K562 (cell line): ENCODE results near the gene COL28A1. TPM values are rescaled to one million over a fixed set of nuclear protein-coding genes. Genes with fewer than 3 reads are reported as not detected.

ENCODE experiments used
- ATAC-seq: fragments of 200-7000 bp; cut with Tn5 transposase; 3 replicates; pipeline ENCODE4 v1.9.1; 2020; ENCODE audit warnings: moderate library complexity
- BruUV-seq: library from RNA; stranded (reverse); fragments of 400-500 nt; replicated peaks from 2 replicates; lab custom pipeline; 2021; lab: Mats Ljungman, UMichigan
- CTCF ChIA-PET: fragments of 300-600 bp; formaldehyde crosslinking; extraction: SDS; loops from one replicate; lab custom pipeline; 2021; ENCODE audit warnings: low intra/inter-chr PET ratio; lab: Yijun Ruan, JAX
- POLR2A ChIA-PET: fragments of 300-600, 350-650 bp; sonication (Branson Sonifier 250); formaldehyde crosslinking; extraction: SDS; loops from one replicate; lab custom pipeline; 2021; ENCODE audit warnings: antibody characterized with exemption, inconsistent platforms; lab: Yijun Ruan, JAX
- DNase-seq, 4 experiments: peaks; one replicate each; pipeline versions ENCODE4 v3.0.0 to v3.0.0-alpha.2; 2011 to 2018; ENCODE audit warnings: low spot score in 3 of 4, mixed read lengths in 3 of 4; ENCODE audit errors: extremely low read depth in 1 of 4
- FAIRE-seq: peaks from 2 replicates; lab custom pipeline; 2011; peaks lifted over from hg19 to GRCh38; lab: Jason Lieb, UNC
- H2AFZ ChIP-seq: 2 replicates; pipeline ENCODE4 v1.6.0; 2011; ENCODE audit warnings: low read depth, low read length, control low read depth, inconsistent platforms
- H3K27ac ChIP-seq: fragments of 200-600 bp; 3 replicates; pipeline ENCODE4 v1.8.0; 2011; ENCODE audit warnings: low read depth, mild to moderate bottlenecking, control low read depth, inconsistent platforms, low read length, moderate library complexity, mixed read lengths; ENCODE audit errors: extremely low read depth
- H3K27me3 ChIP-seq, 2 experiments: fragments of 300-600 bp in 1 of 2; 2 replicates in 1 of 2; 3 replicates in 1 of 2; pipeline versions ENCODE4 v1.6.0 to v1.8.0; 2011; ENCODE audit warnings: inconsistent platforms in 2 of 2, low read length in 2 of 2, mild to moderate bottlenecking in 1 of 2, mixed read lengths in 1 of 2, moderate library complexity in 1 of 2; ENCODE audit not compliant: control insufficient read depth in 2 of 2, insufficient read depth in 2 of 2
- H3K36me3 ChIP-seq: fragments of 300-600 bp; 3 replicates; pipeline ENCODE4 v1.8.0; 2011; ENCODE audit warnings: mild to moderate bottlenecking, low read length, inconsistent platforms; ENCODE audit not compliant: control insufficient read depth, insufficient read depth
- H3K4me1 ChIP-seq, 2 experiments: fragments of 200-600 bp in 1 of 2; replicated peaks in 1 of 2; 2 replicates in 1 of 2; 3 replicates in 1 of 2; pipeline versions ENCODE4 v1.5.1 to v1.8.0; 2011; ENCODE audit warnings: inconsistent platforms in 2 of 2, low read length in 2 of 2, mild to moderate bottlenecking in 1 of 2, mixed read lengths in 1 of 2, moderate library complexity in 1 of 2; ENCODE audit not compliant: control insufficient read depth in 2 of 2, insufficient read depth in 2 of 2
- H3K4me2 ChIP-seq: 2 replicates; pipeline ENCODE4 v1.6.1; 2011; ENCODE audit warnings: low read length, control low read depth, inconsistent platforms, mixed read lengths; ENCODE audit not compliant: insufficient read depth
- H3K4me3 ChIP-seq: fragments of 200-600 bp; sonication (generic), shearing (Covaris generic); 2 replicates; pipeline ENCODE4 v1.5.1; 2016; ENCODE audit warnings: control low read depth, inconsistent platforms
- H3K79me2 ChIP-seq: fragments of 200-600 bp; 3 replicates; pipeline ENCODE4 v1.8.0; 2011; ENCODE audit warnings: low read length, inconsistent platforms; ENCODE audit not compliant: control insufficient read depth, insufficient read depth
- H3K9ac ChIP-seq, 2 experiments: 2 replicates each; pipeline versions ENCODE4 v1.6.0 to v1.6.1; 2011; ENCODE audit warnings: low read depth in 2 of 2, low read length in 2 of 2, control low read depth in 1 of 2, inconsistent platforms in 1 of 2, mild to moderate bottlenecking in 1 of 2, mixed read lengths in 1 of 2; ENCODE audit not compliant: insufficient read depth in 1 of 2
- H3K9me1 ChIP-seq: one replicate; pipeline ENCODE4 v1.6.0; 2011; ENCODE audit warnings: inconsistent platforms, mild to moderate bottlenecking, low read length, moderate library complexity; ENCODE audit not compliant: control insufficient read depth, insufficient read depth
- H3K9me3 ChIP-seq: replicated peaks from 2 replicates; pipeline ENCODE4 v1.5.1; 2011; ENCODE audit warnings: low read depth, low read length, inconsistent platforms; ENCODE audit not compliant: control insufficient read depth, insufficient read depth
- H4K20me1 ChIP-seq: replicated peaks from 2 replicates; pipeline ENCODE4 v1.6.1; 2011; ENCODE audit warnings: low read length, inconsistent platforms, mixed read lengths; ENCODE audit not compliant: control insufficient read depth, insufficient read depth
- CHCHD3 ChIP-seq: fragments of 250-450 bp; sonication (Bioruptor Pico); IDR thresholded peaks from 2 replicates; pipeline ENCODE4 v2.1.2; 2022; ENCODE audit warnings: mild to moderate bottlenecking
- GABPB1 ChIP-seq: sonication (generic); formaldehyde crosslinking; IDR thresholded peaks from 2 replicates; pipeline ENCODE4 v1.8.0; 2022; ENCODE audit warnings: mild to moderate bottlenecking, missing genetic modification reagents
- HBP1 ChIP-seq: fragments of 450-650 bp; formaldehyde crosslinking; IDR thresholded peaks from 2 replicates; pipeline ENCODE4 v1.4.0; 2022; ENCODE audit warnings: missing genetic modification characterization
- HDAC2 ChIP-seq: fragments of 450-650 bp; IDR thresholded peaks from 2 replicates; pipeline ENCODE4 v1.6.1; 2016; ENCODE audit warnings: mild to moderate bottlenecking
- PRPF4 ChIP-seq: fragments of 200-400 bp; formaldehyde crosslinking; IDR thresholded peaks from one replicate; pipeline ENCODE4 v1.6.1; 2017; ENCODE audit warnings: low read length, low read depth, mild to moderate bottlenecking; ENCODE audit not compliant: insufficient read depth, poor library complexity, severe bottlenecking
- RBM25 ChIP-seq: fragments of 200-400 bp; formaldehyde crosslinking; IDR thresholded peaks from 2 replicates; pipeline ENCODE4 v1.6.1; 2018; ENCODE audit warnings: low read length, low read depth, moderate library complexity; ENCODE audit not compliant: severe bottlenecking
- SOX6 ChIP-seq: fragments of 450-650 bp; IDR thresholded peaks from 2 replicates; pipeline ENCODE4 v1.6.1; 2014; ENCODE audit warnings: mild to moderate bottlenecking
- SREBF1 ChIP-seq: fragments of 150-350 bp; IDR thresholded peaks from 2 replicates; pipeline ENCODE4 v1.6.1; 2014; ENCODE audit warnings: antibody characterized with exemption, low read depth, low read length, borderline replicate concordance
- WHSC1 ChIP-seq: IDR thresholded peaks from one replicate; pipeline ENCODE4 v1.6.1; 2012; ENCODE audit warnings: low read length, control low read depth, inconsistent platforms
- ZNF77 ChIP-seq: fragments of 250-450 bp; sonication (Bioruptor Pico); IDR thresholded peaks from 2 replicates; pipeline ENCODE4 v1.5.0; 2020
- WGBS: fragments of 100-300 bp; shearing (Covaris generic); methylation state at CpG from one replicate; pipeline ENCODE4 v1.1.6; 2016; ENCODE audit warnings: low coverage, mixed read lengths; ENCODE audit not compliant: insufficient coverage; ENCODE audit errors: missing lambda C conversion rate; 5-methylcytosine and 5-hydroxymethylcytosine counted together
- in situ Hi-C: fragments of 300-500 bp; cut with MboI; formaldehyde crosslinking; loops from 4 replicates; pipeline ENCODE4 v1.15.0; 2018; ENCODE audit warnings: inconsistent platforms, mixed read lengths
- intact Hi-C: fragments of 100-400 bp; cut with micrococcal nuclease; formaldehyde crosslinking; loops from 2 replicates; pipeline ENCODE4 v1.14.2; 2022
- polyA plus RNA-seq, 8 experiments: library from polyadenylated mRNA; depleted of rRNA in 4 of 8; stranded (reverse) in 5 of 8; unstranded in 3 of 8; fragments of >200 nt; fragmentation: Nextera tagmentation in 2 of 8; fragmentation: Illumina TruSeq in 1 of 8; extraction: Ambion mirVana in 2 of 8; extraction: Trizol in 1 of 8; gene quantifications; 2 replicates each; pipeline versions ENCODE4 v1.2.1 to v1.2.3, GENCODE V29; 2011 to 2014; ENCODE audit warnings: inconsistent platforms in 1 of 8, missing spikeins in 1 of 8
- total RNA-seq, 7 experiments: library from RNA; depleted of rRNA in 6 of 7; stranded (reverse); fragments of >200 nt in 6 of 7; fragmentation: Illumina TruSeq in 2 of 7; extraction: Trizol in 2 of 7; gene quantifications; 2 replicates each; pipeline versions ENCODE4 v1.2.1 to v1.2.3, GENCODE V29; 2011 to 2021; ENCODE audit warnings: low replicate concordance in 1 of 7
- TF ChIP-seq, protein P1 (sequence below), 2 experiments: fragments of 450-650 bp in 1 of 2; sonication (generic) in 1 of 2; formaldehyde crosslinking in 1 of 2; IDR thresholded peaks; 2 replicates each; pipeline versions ENCODE4 v1.7.1 to v1.9.0; 2016 to 2022; ENCODE audit warnings: inconsistent platforms in 1 of 2, mild to moderate bottlenecking in 1 of 2, missing genetic modification reagents in 1 of 2

COL28A1 gene
- total and polyA plus RNA-seq, 9 of the 15 experiments (the other 6 are each of a cell fraction or from before 2014, with no cell fraction given), result 0.03 to 0.13 (median 0.05) TPM; not detected in 3

DNA sequence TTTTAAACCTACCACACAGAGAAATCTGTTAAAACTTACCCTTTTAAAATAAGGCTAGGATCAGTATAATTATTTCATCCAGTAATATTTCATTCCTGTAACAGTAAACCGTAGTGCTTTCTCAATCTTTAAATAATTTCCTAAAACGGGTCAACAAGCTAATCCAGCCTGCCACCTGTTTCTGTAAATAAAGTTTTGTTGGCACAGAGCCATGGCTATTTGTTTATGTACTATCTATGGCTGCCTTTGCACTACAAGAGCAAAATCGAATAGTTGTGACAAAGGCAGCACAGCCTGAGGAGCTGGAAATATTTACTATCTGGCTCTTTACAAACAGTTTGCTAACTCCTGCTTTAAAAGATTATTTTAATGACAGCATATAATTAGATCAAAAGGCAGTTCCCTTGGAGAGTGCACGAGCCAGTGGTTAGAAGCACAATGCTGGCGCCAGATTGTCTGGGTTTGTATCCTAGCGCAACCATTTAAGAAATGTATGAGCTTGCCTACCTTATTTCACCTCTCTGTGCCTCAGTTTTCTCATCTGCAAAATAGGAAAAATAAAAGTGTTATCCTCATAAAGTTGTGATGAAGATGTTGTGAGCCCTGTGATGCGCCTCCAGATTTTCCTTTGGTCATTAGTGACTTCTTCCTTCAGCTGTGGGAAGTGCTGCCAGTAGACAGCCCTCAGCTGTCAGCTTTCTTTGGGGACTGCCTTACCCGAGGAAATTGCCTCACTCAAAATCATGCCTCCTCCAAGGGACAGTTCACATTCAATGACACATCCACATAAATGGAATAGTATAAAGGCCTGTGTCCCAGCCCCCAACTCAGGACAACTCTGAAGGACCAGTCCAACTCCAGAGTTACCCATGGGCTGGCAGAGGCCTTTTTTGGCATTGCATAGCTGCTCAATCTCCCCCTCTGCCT lies 19.2 kb upstream of the COL28A1 start:
- no peaks in the 10 kb centered on the region for H3K9me3 ChIP-seq
- in situ Hi-C loops, result no loop called here
- ChIA-PET POLR2A (no interaction called here), CTCF (no interaction called here)
- H3K4me3 ChIP-seq, result no peak overlapping the region
- no peak overlapping the region for H2AFZ ChIP-seq
- H3K4me1 ChIP-seq, result peaks cover 0 to 4% of the 10 kb centered on the region in 2 experiments; a peak in 1 of 5 replicates
- peaks cover 0 to 9% of the 10 kb centered on the region in 2 experiments; a peak in 2 of 5 replicates for H3K27me3 ChIP-seq
- WGBS, result 6% methylated on average over 8 of the region's 8 CpGs
- ATAC-seq (no peak; the same call in 1 of the 3 replicates), FAIRE-seq (no peak), DNase-seq (no peak)
- intact Hi-C loops, result no loop called here
- H3K27ac ChIP-seq, result no peak overlapping the region
- no TSS peak for BruUV-seq
- H4K20me1 ChIP-seq, result 0 out of 2 replicates have a peak, but pooled peaks cover 4% of the 10 kb centered on the region
- H3K9ac ChIP-seq, result no peak overlapping the region
- no peaks in the 10 kb centered on the region for H3K9me1 ChIP-seq
- H3K79me2 ChIP-seq, result no peaks in the 10 kb centered on the region
- H3K36me3 ChIP-seq, result no peaks in the 10 kb centered on the region
- no peak overlapping the region for H3K4me2 ChIP-seq
- TF ChIP-seq CHCHD3 (CRISPR knock-in tag) (no peak), GABPB1 (CRISPR knock-in tag) (no peak), HBP1 (no peak), SOX6 (peak; percentile 16; the same call in 1 of the 2 replicates), ZNF77 (CRISPR knock-in tag) (no peak), SREBF1 (no peak), RBM25 (peak; percentile 14), PRPF4 (no peak), WHSC1 (no peak), HDAC2 (no peak)
- TF ChIP-seq, protein P1, sequence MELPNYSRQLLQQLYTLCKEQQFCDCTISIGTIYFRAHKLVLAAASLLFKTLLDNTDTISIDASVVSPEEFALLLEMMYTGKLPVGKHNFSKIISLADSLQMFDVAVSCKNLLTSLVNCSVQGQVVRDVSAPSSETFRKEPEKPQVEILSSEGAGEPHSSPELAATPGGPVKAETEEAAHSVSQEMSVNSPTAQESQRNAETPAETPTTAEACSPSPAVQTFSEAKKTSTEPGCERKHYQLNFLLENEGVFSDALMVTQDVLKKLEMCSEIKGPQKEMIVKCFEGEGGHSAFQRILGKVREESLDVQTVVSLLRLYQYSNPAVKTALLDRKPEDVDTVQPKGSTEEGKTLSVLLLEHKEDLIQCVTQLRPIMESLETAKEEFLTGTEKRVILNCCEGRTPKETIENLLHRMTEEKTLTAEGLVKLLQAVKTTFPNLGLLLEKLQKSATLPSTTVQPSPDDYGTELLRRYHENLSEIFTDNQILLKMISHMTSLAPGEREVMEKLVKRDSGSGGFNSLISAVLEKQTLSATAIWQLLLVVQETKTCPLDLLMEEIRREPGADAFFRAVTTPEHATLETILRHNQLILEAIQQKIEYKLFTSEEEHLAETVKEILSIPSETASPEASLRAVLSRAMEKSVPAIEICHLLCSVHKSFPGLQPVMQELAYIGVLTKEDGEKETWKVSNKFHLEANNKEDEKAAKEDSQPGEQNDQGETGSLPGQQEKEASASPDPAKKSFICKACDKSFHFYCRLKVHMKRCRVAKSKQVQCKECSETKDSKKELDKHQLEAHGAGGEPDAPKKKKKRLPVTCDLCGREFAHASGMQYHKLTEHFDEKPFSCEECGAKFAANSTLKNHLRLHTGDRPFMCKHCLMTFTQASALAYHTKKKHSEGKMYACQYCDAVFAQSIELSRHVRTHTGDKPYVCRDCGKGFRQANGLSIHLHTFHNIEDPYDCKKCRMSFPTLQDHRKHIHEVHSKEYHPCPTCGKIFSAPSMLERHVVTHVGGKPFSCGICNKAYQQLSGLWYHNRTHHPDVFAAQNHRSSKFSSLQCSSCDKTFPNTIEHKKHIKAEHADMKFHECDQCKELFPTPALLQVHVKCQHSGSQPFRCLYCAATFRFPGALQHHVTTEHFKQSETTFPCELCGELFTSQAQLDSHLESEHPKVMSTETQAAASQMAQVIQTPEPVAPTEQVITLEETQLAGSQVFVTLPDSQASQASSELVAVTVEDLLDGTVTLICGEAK (IDR thresholded peaks at IDR 0.05), result peak; percentile 80
- TF ChIP-seq, protein P1 (CRISPR knock-in tag; IDR thresholded peaks at IDR 0.05), result no peak
